Measurements from ENCODE around the gene BICC1. TPM values are rescaled to one million over a fixed set of nuclear protein-coding genes. Genes with fewer than 3 reads are reported as not detected.

The BICC1 gene
- total RNA-seq, 1 experiment from 2014 or later, result 70.2 TPM

- H3K27me3 Mint-ChIP-seq (ENCODE audit: unreplicated experiment), result peaks cover 13% of the 10 kb centered on the region
- no peak overlapping the region for H3K4me3 Mint-ChIP-seq (ENCODE audit: low read depth, unreplicated experiment)
- BruUV-seq (replicated peaks), result no TSS peak
- intact Hi-C loops (cut with micrococcal nuclease; ENCODE audit: unreplicated experiment), result no loop called here
- DNase-seq, result no peak
- no peak overlapping the region for H3K27ac Mint-ChIP-seq (ENCODE audit: unreplicated experiment)
- TF ChIP-seq, protein P1, sequence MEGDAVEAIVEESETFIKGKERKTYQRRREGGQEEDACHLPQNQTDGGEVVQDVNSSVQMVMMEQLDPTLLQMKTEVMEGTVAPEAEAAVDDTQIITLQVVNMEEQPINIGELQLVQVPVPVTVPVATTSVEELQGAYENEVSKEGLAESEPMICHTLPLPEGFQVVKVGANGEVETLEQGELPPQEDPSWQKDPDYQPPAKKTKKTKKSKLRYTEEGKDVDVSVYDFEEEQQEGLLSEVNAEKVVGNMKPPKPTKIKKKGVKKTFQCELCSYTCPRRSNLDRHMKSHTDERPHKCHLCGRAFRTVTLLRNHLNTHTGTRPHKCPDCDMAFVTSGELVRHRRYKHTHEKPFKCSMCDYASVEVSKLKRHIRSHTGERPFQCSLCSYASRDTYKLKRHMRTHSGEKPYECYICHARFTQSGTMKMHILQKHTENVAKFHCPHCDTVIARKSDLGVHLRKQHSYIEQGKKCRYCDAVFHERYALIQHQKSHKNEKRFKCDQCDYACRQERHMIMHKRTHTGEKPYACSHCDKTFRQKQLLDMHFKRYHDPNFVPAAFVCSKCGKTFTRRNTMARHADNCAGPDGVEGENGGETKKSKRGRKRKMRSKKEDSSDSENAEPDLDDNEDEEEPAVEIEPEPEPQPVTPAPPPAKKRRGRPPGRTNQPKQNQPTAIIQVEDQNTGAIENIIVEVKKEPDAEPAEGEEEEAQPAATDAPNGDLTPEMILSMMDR (IDR thresholded peaks at IDR 0.05; ENCODE audit: unreplicated experiment), result no peak
- CTCF ChIA-PET, result no interaction called here
- H3K4me1 Mint-ChIP-seq (ENCODE audit: low read depth, unreplicated experiment), result no peaks in the 10 kb centered on the region
- H3K9me3 Mint-ChIP-seq (ENCODE audit: low read depth, unreplicated experiment), result no peaks in the 10 kb centered on the region
- no peaks in the 10 kb centered on the region for H3K36me3 Mint-ChIP-seq (ENCODE audit: insufficient read depth, unreplicated experiment)
These were observed 325.2 kb downstream of the BICC1 start for GRCh38 chr10:58837826-58838225.

- no peak overlapping the region for H3K4me3 Mint-ChIP-seq (ENCODE audit: low read depth, unreplicated experiment)
- no TSS peak for BruUV-seq (replicated peaks)
- no peak overlapping the region for H3K27ac Mint-ChIP-seq (ENCODE audit: unreplicated experiment)
These were observed 326.0 kb downstream of the BICC1 start for GRCh38 chr10:58838561-58839208.

DNA sequence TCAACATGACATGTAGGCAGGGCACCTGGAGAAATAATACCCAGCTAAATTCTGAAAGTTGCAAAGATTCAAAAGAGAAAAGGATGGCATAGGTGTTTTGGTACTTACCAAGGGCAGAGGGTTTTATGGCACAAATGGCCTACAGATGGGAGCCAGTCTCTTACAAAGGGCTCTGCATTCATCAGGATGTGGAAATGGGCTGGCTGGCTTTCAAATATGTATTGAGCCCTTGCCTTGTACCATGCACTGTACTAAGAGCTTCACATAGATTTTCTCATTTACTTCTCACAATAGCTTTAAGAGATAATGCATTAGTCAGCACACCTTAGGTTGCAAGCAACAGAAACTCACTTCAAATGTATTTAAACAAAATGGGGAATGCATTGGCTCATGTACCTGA is 327.1 kb downstream of the BICC1 start:
- Mint-ChIP-seq H3K27ac (ENCODE audit: unreplicated experiment) (no peak overlapping the region), H3K27me3 (ENCODE audit: unreplicated experiment) (peaks cover 28% of the 10 kb centered on the region), H3K9me3 (ENCODE audit: low read depth, unreplicated experiment) (no peaks in the 10 kb centered on the region), H3K36me3 (ENCODE audit: insufficient read depth, unreplicated experiment) (no peaks in the 10 kb centered on the region), H3K4me1 (ENCODE audit: low read depth, unreplicated experiment) (no peaks in the 10 kb centered on the region), H3K4me3 (ENCODE audit: low read depth, unreplicated experiment) (no peak overlapping the region)
- TF ChIP-seq, protein P1 (IDR thresholded peaks at IDR 0.05; ENCODE audit: unreplicated experiment), result no peak
- CTCF ChIA-PET, result no interaction called here
- intact Hi-C loops (cut with micrococcal nuclease; ENCODE audit: unreplicated experiment), result no loop called here
- no peak for DNase-seq
- no TSS peak for BruUV-seq (replicated peaks)

More at GRCh38 chr10:58838561-58839208, 326.0 kb downstream of the BICC1 start:
- Mint-ChIP-seq H3K27me3 (ENCODE audit: unreplicated experiment) (peaks cover 18% of the 10 kb centered on the region), H3K36me3 (ENCODE audit: insufficient read depth, unreplicated experiment) (no peaks in the 10 kb centered on the region), H3K4me1 (ENCODE audit: low read depth, unreplicated experiment) (no peaks in the 10 kb centered on the region), H3K9me3 (ENCODE audit: low read depth, unreplicated experiment) (no peaks in the 10 kb centered on the region)
- intact Hi-C loops (cut with micrococcal nuclease; ENCODE audit: unreplicated experiment), result no loop called here
- no peak for DNase-seq
- TF ChIP-seq, protein P1 (IDR thresholded peaks at IDR 0.05; ENCODE audit: unreplicated experiment), result no peak
- CTCF ChIA-PET, result no interaction called here

DNA sequence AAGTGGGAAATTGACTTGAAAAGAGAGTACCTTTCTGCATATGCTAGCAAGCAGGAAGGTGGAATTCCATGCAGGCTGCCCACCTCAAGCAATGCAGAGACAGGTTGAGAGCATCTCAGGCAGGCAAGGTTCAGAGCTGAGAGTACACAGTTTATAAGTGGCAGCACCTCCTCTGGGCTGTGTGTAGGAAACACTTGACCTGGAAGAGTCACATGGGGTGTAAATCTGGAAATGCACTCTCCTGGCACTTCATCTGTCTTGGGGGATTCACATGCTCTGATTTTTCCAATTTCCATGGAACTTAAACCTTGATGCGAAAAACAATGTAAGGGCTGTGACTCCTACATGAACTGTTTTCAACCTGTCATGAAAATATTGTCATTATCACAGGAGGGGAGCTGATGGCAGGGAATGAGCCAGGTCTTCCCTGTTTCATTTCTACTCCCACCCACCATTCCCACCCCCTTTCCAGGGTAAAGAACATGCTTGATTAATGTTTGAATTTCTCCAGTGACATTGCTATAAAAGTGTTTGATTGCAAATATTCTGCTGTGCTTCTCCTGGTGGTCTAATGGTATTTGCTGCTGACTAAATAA is 328.3 kb downstream of the BICC1 start:
- no TSS peak for BruUV-seq (replicated peaks)
- H3K27ac Mint-ChIP-seq (ENCODE audit: unreplicated experiment), result no peak overlapping the region
- intact Hi-C loops (cut with micrococcal nuclease; ENCODE audit: unreplicated experiment), result no loop called here
- no peaks in the 10 kb centered on the region for H3K9me3 Mint-ChIP-seq (ENCODE audit: low read depth, unreplicated experiment)
- TF ChIP-seq, protein P1 (IDR thresholded peaks at IDR 0.05; ENCODE audit: unreplicated experiment), result no peak
- no peak overlapping the region for H3K4me3 Mint-ChIP-seq (ENCODE audit: low read depth, unreplicated experiment)
- H3K27me3 Mint-ChIP-seq (ENCODE audit: unreplicated experiment), result peaks cover 28% of the 10 kb centered on the region
- no peak for DNase-seq
- no peaks in the 10 kb centered on the region for H3K36me3 Mint-ChIP-seq (ENCODE audit: insufficient read depth, unreplicated experiment)
- CTCF ChIA-PET, result no interaction called here
- no peaks in the 10 kb centered on the region for H3K4me1 Mint-ChIP-seq (ENCODE audit: low read depth, unreplicated experiment)
